Bronchial epithelial cell (primary cell): ENCODE results near the gene RGS9. TPM values are rescaled to one million over a fixed set of nuclear protein-coding genes. Genes with fewer than 3 reads are reported as not detected.
A peak's percentile ranks its signal among the peaks of the same experiment; 100 is the strongest.

ENCODE experiments used
- DNase-seq: peaks from one replicate; pipeline ENCODE4 v3.0.0-alpha.2; 2010; ENCODE audit warnings: low read depth
- FAIRE-seq: peaks from 2 replicates; lab custom pipeline; 2011; peaks lifted over from hg19 to GRCh38; lab: Jason Lieb, UNC
- H3K27me3 ChIP-seq: 2 replicates; pipeline ENCODE4 v1.5.1; 2011; ENCODE audit warnings: low read length; ENCODE audit not compliant: control insufficient read depth, insufficient read depth
- H3K36me3 ChIP-seq: 2 replicates; pipeline ENCODE4 v1.5.1; 2011; ENCODE audit warnings: low read length; ENCODE audit not compliant: control insufficient read depth, insufficient read depth
- H3K4me3 ChIP-seq: 2 replicates; pipeline ENCODE4 v1.5.1; 2011; ENCODE audit warnings: mild to moderate bottlenecking, low read depth, low read length, control low read depth
- total RNA-seq: library from RNA; depleted of rRNA; stranded (reverse); fragments of >200 nt; gene quantifications from 2 replicates; pipeline ENCODE4 v1.2.1, GENCODE V29; 2014
- TF ChIP-seq, protein P1 (sequence below): IDR thresholded peaks from 2 replicates; pipeline ENCODE4 v1.5.1; 2011; ENCODE audit warnings: mild to moderate bottlenecking, moderate library complexity, low read length, control low read depth, inconsistent platforms; ENCODE audit not compliant: insufficient read depth, severe bottlenecking

The RGS9 gene
- total RNA-seq, 1 donor from 2014 or later, result 1.1 TPM

DNA sequence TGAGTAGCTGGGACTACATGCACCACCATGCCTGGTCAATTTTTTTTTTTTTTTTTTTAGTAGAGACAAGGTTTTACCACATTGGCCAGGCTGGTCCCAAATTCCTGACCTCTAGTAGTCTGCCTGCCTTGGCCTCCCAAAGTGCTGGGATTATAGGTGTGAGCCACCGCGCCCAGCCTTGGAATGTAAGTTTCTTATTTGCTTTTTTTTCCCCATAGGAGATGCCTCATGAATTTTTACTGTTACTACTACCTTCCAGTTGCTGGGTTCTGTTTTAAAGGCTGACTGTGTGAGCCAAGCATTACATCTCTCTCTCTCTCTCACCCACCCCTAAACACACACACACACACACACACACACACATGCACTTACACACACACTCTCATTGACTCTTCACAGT, 112.6 kb downstream of the RGS9 start:
- Histone ChIP-seq H3K27me3 (no peaks in the 10 kb centered on the region), H3K4me3 (no peak overlapping the region), H3K36me3 (no peaks in the 10 kb centered on the region)
- TF ChIP-seq, protein P1, sequence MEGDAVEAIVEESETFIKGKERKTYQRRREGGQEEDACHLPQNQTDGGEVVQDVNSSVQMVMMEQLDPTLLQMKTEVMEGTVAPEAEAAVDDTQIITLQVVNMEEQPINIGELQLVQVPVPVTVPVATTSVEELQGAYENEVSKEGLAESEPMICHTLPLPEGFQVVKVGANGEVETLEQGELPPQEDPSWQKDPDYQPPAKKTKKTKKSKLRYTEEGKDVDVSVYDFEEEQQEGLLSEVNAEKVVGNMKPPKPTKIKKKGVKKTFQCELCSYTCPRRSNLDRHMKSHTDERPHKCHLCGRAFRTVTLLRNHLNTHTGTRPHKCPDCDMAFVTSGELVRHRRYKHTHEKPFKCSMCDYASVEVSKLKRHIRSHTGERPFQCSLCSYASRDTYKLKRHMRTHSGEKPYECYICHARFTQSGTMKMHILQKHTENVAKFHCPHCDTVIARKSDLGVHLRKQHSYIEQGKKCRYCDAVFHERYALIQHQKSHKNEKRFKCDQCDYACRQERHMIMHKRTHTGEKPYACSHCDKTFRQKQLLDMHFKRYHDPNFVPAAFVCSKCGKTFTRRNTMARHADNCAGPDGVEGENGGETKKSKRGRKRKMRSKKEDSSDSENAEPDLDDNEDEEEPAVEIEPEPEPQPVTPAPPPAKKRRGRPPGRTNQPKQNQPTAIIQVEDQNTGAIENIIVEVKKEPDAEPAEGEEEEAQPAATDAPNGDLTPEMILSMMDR, result no peak
- DNase-seq, result no peak
- no peak for FAIRE-seq

DNA sequence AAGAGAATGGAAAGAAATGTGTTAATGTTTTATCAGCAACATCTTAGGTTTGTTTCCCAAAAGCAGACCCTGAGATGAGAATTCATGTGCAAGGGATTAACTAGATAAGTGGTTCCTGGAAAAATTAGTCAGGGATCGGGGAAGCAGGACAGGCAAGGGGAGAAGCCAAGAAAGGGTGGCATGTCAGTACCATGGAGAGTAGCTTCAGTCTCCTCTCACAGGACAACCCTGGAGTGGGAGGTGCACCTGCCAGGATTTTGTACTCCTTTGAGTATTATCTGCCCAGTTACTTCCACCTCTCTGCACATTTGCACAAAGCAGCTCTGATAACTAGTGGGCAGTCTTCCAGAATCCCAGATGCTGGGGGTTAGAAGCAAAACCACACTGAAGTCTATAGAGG, 117.0 kb downstream of the RGS9 start:
- DNase-seq (peak; percentile 18), FAIRE-seq (no peak)
- TF ChIP-seq, protein P1, result no peak
- no peaks in the 10 kb centered on the region for H3K27me3 ChIP-seq
- no peak overlapping the region for H3K4me3 ChIP-seq
- no peaks in the 10 kb centered on the region for H3K36me3 ChIP-seq

DNA sequence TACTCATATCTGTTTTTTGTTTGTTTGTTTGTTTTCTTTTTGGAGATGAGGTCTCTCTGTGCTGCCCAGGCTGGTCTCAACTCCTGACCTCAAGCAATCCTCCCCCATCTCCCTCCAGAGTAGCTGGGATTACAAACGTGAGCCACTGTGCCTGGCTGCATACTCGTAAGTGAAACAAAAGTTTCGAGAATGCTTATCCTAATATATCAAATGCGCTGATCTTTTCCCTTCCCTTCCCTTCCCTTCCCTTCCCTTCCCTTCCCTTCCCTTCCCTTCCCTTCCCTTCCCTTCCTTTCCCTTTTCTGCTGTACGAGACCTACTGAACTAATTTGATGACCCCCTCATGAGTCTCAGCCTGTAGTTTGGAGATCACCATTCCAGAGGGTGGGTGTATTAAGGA, 122.1 kb downstream of the RGS9 start:
- H3K27me3 ChIP-seq, result no peaks in the 10 kb centered on the region
- TF ChIP-seq, protein P1, result no peak
- FAIRE-seq (no peak), DNase-seq (no peak)
- H3K36me3 ChIP-seq, result no peaks in the 10 kb centered on the region
- no peak overlapping the region for H3K4me3 ChIP-seq

DNA sequence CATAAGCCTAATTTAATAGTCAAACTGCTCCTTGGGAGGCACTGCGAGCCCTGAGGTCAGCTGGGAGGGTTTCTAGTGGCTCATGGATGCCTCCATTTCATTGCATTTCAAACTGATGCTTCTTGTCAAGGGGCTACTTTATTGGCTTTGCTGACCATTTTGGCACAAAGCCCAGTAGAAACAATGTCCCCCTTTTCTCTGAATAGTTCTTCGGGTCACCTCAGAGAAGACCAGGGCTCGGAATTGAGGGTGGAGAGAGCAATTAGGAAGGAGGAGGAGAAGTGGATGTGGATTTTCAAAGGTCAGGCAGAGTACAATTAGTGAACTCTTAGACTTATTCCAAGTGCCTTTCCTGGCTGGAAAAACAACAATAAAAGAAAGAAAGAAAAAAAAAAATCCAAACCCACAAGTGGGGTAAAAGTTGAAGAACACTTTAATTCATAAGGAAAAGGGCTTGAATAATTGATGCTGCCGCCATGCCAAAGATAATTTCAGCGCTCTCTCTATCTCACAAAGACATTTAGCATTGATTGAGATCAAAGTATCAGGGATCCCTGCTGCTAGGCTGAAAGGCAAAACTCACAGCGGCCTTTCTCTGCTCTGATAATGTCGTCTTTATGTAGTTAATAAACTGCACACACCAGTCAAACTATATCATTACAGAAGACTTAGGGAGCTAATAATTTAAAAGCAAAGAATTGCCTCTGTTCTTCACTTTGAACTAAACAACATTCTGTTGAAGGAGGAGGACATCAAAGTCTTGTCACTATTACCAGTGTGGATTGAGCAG, 122.7 kb downstream of the RGS9 start:
- Histone ChIP-seq H3K27me3 (no peaks in the 10 kb centered on the region), H3K4me3 (no peak overlapping the region), H3K36me3 (no peaks in the 10 kb centered on the region)
- TF ChIP-seq, protein P1, result no peak
- no peak for FAIRE-seq
- DNase-seq, result no peak

DNA sequence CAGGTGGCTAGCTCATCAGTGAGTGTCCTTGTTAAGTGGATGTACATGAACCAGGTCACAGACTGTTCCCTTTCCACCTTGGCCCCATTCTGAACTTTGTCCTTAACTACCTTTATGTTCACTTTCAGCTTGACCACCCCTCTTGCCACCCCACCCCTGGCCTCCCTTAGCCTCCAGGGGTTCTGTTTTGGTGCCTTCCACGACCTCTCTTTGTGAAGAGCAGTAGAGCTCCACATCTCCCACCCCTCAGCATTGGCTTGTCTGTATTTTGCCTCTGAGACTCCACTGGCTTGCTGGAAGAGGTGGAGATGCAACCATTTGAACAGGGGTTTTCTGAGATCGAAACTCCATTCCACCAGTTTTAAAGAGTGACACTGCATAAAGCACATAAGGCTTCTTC, 123.5 kb downstream of the RGS9 start:
- FAIRE-seq, result no peak
- Histone ChIP-seq H3K27me3 (no peaks in the 10 kb centered on the region), H3K36me3 (no peaks in the 10 kb centered on the region), H3K4me3 (no peak overlapping the region)
- no peak for DNase-seq
- TF ChIP-seq, protein P1, result no peak

DNA sequence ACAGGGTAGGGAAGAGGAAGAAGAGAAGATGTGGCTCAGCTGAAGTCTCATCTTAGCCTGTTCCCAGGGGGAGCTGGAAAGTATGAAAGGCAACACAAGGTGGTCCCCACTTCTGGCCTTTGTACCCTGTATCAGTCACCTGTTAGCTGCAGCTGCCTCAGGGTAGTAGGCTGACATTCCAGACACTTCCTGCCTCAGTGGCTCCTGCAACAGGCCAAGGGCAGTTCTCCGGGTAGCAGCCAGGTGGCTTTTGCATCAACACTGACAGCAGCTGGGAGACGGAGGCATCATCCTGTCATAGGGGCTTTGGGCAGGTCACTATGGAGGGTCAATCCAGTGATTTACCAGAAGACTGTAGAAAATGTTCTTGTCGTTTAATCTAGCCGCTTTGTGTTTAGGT, 124.0 kb downstream of the RGS9 start:
- Histone ChIP-seq H3K4me3 (no peak overlapping the region), H3K36me3 (no peaks in the 10 kb centered on the region), H3K27me3 (no peaks in the 10 kb centered on the region)
- FAIRE-seq (no peak), DNase-seq (no peak)
- TF ChIP-seq, protein P1, result peak; percentile 4
